GM21723 (cell line): Measurements from ENCODE around the gene PRKAA2.

Experiments used
- ATAC-seq: cut with Tn5 transposase; IDR thresholded peaks from one replicate; pipeline ENCODE4 v1.9.1; 2021; ENCODE audit warnings: mild to moderate bottlenecking, moderate library complexity; ENCODE audit not compliant: unreplicated experiment

The PRKAA2 gene

DNA sequence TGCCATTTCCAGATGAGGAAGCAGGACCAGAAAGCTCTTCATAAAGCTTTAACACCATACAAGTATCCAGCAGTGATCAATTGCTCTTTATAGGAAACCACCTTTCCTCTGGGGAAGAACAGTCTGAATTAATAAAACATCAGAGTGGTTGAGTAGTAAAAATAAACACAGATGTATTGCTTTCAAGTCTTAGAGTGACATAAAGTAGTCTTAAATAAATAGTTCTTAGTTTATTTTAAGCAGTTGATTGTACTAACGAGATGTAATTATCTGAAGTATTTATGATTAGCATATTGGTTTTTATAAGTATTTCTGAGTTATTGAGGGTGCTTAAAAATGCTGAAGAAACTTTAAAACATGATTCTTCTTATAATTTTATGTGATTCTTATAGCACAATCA, 67.0 kb downstream of the PRKAA2 start:
- ATAC-seq: no peak

DNA sequence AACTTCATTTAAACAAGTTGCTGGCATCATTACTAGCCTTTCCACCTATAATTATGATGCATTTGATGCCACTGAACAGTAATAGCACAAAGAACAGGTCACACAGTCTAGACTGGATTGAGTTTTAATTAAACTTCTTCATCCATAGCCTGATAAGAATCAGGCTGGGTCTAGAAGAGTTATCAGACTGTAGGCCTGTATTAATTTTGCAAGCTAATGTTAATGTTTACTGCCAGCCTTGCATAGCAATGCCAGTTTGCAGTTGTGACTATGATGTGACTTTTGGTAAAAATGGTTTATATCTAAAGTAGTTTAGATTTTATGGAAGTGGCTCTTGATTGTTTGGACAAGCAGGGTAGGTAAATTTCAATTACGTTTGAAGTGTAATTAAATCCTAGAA, 68.0 kb downstream of the PRKAA2 start:
- no peak for ATAC-seq

DNA sequence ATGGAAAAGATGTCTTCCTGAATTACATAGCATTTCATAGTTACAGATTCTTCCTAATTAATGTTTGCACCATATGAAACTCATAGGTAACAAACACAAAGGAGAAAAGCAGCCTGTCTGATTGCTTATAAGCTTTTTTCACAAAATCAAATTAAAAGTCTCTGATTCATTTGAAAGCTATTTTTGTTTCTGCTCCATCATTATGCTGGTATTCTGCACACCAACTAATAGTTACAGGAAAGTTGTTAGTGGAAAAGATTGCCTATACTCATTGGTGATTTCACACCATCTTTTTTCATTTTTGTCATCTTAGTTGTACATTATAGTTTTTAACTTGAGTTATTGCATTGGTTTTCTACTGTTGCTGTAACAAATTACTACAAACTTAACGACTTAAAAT, 70.0 kb downstream of the PRKAA2 start:
- ATAC-seq: no peak

DNA sequence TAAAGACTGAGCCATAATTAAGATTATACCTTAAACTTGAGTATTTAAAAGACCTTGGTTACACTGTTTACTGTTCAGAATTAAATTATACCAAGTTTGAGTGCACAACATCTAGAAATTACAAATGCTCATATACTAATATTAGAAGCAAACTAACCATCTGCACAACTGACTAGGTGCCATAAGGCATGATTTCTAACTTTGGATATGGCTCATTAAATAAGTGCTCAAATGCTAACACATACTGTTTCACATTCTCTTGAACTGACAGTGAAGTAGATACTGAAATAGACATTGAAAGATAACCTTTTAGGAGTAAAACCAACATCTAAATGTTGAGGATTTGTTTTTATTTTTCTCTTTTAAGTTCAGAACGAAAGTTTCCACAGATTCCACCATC, 74.1 kb downstream of the PRKAA2 start:
- no peak for ATAC-seq

DNA sequence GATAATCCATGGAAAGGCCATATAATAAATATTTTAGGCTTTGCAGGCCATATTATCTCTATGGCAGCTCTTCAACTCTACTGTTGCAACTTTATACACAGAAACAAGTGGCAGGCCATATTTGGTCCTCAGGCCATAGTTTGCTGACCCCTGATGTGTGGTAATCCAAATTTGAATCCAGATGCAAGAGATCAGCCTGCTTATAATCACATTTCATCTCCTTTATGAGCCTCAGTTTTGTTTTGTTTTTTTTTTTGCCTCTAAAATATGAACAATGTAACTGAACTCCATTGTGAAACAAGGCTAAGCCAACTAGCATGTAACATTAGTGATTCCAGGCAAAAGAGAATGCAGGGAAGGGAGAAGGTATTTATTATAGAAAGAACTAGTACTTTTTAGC, 81.6 kb downstream of the PRKAA2 start:
- ATAC-seq: no peak

DNA sequence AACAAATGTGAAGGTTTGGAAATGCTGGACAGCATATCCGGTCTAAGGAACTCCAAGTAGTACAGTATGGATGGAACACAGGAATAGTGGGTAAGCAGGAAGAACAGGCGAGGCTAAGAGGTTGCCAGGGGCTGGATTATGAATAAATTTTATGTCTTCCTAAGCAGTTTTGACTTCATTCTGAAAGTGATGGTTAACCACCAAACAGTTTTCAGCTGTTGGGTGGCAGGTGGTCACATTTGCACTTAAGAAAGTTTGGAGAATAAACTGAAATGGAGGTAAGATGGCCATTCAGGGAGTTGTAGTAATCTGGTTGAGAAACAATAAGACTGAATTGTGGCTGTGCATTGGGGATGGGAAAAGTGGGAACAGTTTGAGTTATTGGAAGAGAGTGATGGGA, 83.8 kb downstream of the PRKAA2 start:
- ATAC-seq: no peak

DNA sequence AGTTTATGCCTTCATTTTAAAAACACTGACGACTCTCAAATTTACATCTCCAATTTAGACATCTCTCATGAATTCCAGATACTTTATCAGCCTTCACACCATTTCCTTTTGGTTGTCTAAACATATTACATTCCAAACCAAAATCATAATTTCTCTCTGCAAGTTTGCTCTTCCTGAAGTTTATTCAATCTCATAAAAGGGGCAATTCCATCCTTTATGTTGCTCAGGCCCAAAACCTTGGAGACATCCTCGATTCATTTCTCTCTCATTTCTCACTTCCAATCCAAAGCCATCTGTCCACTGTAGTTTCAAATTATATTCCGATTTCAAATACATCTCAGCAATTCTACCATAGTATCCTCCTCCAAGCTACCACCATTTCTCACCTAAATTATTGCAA, 100.1 kb downstream of the PRKAA2 start:
- ATAC-seq: no peak

DNA sequence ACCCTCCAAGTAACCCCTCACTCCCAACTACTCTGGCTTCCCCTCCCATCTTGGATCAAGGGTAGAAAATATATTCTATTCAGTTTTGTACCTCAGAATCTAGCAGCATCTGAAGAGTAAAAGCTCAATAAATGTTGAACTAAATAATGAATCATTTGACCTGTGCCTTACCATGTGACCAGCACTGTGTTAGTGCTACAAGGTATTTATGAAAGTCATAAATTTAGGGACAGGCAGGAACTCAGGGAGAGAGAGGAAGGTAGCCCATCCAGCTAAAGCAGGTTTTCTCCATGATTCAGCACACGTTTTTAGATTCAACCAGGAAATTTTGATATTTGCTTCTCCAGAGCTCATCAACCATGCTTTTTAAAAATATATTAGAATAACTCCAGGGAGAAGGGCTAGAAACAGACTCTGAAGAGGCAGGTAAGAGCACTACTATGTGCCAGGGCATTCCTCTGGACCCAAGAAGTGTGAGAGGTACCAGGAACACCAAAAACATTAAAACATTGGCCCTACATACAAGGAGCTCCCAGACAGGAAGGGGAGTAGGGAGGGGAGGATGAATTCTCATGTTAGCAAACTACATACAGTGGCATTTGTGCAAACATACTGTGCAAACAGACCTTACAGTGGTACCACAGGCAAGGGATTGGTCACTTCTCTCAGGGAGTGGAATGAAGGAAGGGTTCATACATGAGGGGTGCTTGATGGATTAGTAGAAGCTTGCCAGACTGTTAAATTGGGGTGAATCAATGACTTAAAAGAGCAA, 109.8 kb downstream of the PRKAA2 start:
- ATAC-seq: no peak

DNA sequence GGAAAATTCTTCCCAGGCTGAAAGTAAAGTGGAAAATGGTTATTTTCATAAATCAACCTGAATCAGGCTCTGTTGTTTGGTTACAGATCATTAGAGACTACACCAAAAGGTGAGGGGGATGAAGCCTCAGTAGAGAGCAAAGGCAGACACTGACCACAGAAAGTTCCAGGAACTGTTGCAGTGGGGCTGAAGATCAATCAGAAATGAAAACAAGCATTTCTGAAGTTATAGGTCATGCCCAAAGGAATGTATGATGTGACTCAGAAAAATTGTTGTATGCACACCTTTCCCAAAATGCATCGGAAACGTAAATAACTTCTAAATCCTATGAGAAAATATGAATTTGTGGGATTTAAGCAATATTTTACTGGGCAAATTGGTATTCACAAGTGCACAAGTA, 110.8 kb downstream of the PRKAA2 start:
- no peak for ATAC-seq

DNA sequence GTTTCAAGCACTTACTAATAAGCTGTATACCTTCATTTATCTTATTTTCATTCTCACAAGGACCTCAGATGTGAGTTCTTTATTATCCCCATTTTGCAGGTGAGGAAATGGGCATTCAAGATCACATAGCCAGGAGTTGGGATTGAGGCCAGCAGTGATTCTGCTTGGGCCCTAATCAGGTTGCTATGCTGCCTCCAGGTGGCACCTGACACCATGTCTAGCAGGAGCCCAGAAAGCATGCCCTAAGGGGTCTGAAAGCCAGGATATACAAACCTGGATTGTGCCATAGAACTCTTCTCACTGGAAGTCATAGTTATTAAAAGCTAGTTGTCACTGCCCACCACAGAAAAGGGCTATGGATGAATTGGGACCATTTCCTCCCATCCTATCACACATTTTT, 113.0 kb downstream of the PRKAA2 start:
- ATAC-seq: no peak

DNA sequence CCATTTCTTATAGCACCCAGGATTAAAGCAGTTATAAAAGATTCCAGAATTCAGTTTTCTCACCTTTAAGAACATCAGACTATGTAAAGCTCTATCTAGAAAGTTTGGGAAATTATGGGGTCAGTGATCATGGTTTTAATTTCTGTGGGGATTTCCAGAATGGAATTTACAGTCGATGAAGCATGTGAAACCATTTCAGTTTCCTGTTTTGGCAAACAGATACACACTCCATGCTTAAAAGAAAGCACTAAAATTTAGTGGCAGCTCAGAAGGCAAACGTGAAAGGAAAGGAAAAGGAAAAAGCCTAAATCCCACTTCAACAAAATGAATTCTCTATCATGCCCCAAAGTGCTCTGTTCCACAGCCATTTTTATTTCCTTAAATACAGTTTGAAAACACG, 113.7 kb downstream of the PRKAA2 start:
- no peak for ATAC-seq
